DOHH2 (cell line): ENCODE data around the gene GOLGA8O.
"Not testable (repeated sequence)": the region's sequence is repeated elsewhere in the genome, so short reads cannot be mapped to it uniquely, and the experiment has no call there.

Source experiments
- EZH2phosphoT487 ChIP-seq: fragments of 200-600 bp; sonication (generic); IDR thresholded peaks from 2 replicates; pipeline ENCODE4 v1.6.1; 2017; ENCODE audit warnings: borderline replicate concordance, mild to moderate bottlenecking, antibody characterized with exemption, low read length, moderate library complexity, mixed read lengths
- TF ChIP-seq, protein P1 (sequence below): fragments of 200-600 bp; sonication (generic); IDR thresholded peaks from one replicate; pipeline ENCODE4 v1.5.1; 2014; ENCODE audit warnings: antibody characterized with exemption, mild to moderate bottlenecking, low read depth, low read length; ENCODE audit not compliant: poor library complexity, severe bottlenecking

DNA sequence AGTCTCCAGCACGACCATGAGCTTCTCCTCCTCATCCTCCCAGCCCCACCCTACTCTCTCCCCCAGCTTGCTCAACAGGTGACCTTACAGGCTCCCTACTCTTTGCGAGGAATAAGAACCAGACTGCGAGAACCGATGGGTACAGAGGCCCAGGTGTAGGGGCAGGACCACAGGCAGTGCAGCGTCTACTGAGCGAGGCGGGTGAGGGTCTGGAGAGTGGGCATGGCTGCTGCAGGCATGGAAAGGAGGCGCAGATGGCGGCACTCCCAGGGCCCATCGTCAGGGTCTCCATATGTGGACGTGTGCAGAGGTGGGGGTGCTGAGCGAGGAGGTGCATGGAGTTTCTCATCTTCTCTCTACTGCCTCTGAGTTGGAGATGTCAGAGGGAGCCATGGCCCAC is 31.0 kb upstream of the GOLGA8O start:
- TF ChIP-seq, protein P1, sequence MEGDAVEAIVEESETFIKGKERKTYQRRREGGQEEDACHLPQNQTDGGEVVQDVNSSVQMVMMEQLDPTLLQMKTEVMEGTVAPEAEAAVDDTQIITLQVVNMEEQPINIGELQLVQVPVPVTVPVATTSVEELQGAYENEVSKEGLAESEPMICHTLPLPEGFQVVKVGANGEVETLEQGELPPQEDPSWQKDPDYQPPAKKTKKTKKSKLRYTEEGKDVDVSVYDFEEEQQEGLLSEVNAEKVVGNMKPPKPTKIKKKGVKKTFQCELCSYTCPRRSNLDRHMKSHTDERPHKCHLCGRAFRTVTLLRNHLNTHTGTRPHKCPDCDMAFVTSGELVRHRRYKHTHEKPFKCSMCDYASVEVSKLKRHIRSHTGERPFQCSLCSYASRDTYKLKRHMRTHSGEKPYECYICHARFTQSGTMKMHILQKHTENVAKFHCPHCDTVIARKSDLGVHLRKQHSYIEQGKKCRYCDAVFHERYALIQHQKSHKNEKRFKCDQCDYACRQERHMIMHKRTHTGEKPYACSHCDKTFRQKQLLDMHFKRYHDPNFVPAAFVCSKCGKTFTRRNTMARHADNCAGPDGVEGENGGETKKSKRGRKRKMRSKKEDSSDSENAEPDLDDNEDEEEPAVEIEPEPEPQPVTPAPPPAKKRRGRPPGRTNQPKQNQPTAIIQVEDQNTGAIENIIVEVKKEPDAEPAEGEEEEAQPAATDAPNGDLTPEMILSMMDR = not testable (repeated sequence)
- not testable (repeated sequence) for TF ChIP-seq EZH2phosphoT487
